ENCODE data around the gene CACNA2D1.
"Not testable (repeated sequence)": the region's sequence is repeated elsewhere in the genome, so short reads cannot be mapped to it uniquely, and the experiment has no call there.

CACNA2D1 gene

DNA sequence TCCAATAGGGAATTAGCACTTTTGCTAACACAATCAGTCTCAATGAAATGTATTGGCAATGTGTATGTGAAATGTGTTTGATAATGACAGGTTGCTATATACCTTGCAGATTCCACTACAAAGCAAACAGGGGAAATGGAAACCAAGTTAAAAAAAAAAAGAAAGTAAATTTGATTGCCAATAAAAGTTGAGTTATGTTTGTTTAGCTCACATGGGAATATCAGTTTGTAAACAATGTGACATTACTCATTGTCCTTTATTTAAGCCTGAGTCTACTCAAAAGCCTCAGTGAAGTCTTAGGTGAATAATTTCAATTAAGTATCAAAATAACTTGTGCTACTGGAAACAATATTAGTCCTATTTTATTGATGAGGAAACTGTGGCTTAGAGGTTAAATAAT lies 285.2 kb downstream of the CACNA2D1 start:
- DNase-seq: peak; percentile 72

DNA sequence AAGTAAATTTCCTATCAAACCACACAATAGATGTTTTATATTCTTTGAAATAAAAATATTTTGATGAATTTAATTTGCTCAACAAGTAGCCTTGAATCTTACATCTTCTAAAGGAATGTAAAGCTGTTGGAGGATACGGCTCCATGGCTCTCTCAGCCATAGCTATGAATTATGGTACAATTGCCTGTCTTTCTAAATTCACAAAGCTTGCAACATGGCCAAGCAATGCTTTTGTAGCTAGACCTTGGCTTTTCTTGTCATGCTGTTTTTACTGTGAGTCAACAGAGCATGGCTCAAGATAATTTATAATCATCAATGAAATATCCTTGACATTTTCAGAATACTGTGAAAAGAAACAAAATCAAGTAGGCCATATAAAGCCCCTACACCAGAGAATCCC lies 286.7 kb downstream of the CACNA2D1 start:
- DNase-seq: no peak

DNA sequence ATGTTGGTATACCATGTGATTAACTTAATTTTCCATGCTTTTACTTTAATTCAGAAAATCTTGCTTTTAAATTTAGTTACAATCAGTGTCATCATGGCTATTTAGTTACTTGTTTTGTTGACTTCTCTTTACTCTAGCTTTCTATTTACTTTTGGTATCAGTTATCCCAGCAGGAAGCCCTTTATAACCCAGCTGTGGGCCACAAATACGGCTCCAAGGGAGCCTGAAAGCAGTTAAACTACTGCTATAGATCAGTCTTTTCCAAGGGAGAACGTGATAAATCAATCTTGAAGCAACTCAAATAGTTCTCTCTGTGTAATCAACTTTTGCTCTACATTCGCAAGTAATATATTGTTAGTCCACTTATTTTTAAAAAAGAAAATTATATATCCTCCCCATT lies 287.4 kb downstream of the CACNA2D1 start:
- DNase-seq: peak; percentile 74

DNA sequence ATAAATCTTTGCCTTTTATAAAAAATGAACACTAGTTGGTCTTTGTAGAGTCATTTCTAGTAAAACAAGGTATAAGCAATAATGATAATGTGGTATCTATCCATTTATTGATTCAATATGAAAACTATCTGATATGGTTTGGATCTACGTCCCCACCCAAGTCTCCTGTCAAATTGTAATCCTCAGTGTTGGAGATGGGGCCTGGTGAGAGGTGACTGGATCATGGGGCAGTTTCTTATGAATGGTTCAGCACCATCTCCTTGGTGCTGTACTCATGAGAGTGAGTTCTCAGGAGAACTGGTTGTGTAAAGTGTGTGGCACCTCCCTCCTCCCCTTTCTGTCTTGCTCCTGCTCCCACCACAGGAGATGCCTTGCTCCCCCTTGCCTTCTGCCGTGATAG lies 288.8 kb downstream of the CACNA2D1 start:
- no peak for DNase-seq

DNA sequence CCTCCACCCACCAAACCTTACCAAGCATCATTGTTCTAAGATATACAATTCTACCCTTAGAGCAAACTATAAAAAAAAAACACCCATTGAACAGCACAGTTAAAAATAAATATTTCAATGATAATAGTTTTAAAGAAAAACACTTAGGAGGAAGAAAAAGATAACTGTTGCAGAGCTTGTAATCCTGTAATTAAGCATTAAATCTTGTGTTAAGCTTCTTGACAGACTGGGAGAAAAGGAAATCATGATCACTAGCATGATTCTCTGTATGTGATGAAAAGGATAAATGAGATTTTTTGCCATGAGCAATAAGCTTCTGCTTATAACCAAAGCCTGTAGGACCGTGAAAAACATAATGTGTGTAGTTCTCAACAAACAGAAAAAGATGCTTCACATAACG lies 289.8 kb downstream of the CACNA2D1 start:
- DNase-seq: no peak

DNA sequence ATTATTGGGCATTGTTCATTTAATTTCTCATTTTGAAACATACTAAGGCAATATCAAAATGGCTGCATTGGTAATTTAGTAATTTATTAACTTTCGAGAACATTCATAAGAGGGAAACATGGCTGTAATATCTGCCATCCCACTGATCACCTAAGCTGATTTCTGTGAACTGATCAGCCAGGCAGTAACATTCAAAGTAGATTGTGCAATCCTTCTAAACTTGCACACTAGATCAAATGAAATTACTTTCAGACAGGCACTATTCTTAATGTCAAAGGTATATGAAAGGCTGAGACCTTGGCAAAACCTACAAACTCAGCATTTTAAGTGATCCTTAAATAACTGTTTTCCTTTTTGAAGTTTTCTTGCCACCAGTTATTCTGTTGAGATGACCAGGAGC lies 290.7 kb downstream of the CACNA2D1 start:
- no peak for DNase-seq

DNA sequence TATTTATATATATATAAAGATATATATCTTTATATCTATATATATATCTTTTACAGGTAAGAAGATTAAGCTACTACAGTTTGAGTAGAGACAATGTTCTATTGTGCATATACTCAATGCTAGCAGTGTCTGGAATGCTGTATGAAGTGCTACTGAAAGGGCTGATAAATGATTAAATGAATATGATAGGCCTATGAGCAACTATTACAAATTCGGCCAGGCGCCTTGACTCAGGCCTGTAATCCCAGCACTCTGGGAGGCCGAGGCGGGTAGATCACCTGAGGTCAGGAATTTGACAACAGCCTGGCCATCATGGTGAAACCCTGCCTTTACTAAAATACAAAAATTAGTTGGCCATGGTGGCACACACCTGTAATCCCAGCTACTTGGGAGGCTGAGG lies 297.1 kb downstream of the CACNA2D1 start:
- DNase-seq: no peak

DNA sequence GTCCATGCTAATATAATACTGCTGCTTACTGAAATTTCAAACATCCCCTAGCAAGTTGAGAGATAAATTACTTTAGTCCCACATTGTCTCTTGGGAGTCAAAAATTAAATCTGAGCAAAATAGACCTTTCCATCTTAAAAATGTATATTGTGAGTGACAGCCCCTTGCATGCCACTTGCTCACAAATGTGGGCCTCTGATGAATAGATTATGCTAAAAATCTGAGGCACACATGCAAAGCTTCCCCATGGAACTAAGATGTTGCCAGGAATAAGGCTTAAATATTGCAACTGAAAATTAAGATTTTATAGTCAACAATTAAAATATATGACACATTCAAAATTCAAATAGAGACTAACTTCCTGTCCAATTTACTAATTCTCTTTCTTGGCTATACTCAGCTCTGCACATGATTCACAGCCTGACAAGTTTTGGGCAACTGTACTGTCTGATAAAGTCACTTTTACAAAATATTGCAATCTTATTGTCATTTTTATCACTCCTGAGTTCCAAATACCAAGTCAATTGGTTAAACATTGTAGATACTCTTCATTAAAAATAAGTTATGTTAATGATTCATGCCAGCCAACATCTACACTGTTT lies 301.2 kb downstream of the CACNA2D1 start:
- DNase-seq: no peak

DNA sequence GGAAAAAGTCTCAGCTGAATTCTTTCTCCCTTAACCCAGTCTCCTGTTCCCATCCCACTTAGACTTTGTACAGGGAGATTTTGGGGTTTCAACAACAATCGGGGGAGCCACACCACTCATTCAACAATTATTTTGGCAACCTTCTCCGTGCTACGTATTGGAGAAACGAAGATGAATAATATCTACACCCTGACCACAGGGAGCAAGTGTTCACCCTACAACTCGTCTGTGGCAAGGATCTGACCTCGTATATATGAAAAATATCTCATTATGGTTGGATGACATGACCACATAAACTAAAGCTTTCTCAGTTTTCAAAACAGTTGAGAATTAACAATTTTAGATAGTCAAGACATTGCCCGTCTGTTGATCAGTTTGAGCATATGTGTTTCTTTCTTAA lies 302.1 kb downstream of the CACNA2D1 start:
- DNase-seq: no peak

DNA sequence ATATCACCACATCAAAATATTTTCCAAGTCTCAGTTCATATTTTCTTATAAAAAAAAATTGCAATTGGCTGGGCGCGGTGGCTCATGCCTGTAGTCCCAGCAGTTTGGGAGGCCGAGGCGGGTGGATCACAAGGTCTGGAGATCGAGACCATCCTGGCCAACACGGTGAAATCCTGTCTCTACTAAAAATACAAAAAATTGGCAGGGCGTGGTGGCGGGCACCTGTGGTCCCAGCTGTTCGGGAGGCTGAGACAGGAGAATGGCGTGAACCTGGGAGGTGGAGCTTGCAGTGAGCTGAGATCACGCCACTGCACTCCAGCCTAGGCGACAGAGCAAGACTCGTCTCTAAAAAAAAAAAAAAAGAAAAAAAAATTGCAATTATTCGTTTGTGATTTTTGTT lies 303.0 kb downstream of the CACNA2D1 start:
- not testable (repeated sequence) for DNase-seq

DNA sequence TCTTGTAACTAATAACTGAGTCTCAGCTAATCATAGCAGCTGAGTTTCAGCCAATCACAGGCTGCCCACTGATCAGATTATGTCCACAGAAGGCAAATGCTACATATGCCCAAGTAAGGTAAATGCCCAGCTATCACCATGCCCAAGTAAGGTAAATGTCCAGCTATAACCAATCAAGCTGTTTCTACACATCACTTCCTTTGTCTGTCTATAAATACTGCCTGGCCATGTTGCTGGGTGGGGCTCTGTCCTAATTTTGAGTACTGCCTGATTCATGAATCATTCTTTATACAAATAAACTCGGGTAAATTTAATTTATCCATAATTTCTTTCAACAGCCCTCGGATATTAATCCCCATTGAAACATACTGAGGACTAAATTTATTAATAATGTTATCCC lies 312.4 kb downstream of the CACNA2D1 start:
- no peak for DNase-seq

DNA sequence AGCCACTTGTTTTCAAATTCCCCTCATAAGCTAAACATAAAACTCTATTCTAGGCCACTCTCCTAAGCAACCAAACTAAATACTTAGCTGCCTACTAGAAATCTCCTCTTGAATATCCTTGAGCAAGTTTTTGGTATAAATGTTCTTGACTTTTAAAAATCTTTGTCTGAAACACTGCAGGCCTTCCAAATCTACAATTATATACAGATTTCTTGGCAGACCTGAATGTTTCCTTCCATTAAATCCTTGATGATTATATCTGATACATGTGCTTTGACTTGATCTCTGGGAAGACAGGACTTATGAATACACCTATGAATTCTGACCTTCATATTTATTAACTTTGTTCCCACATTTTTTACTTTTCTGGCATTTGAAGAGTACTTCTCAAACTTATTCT lies 314.5 kb downstream of the CACNA2D1 start:
- DNase-seq: no peak

DNA sequence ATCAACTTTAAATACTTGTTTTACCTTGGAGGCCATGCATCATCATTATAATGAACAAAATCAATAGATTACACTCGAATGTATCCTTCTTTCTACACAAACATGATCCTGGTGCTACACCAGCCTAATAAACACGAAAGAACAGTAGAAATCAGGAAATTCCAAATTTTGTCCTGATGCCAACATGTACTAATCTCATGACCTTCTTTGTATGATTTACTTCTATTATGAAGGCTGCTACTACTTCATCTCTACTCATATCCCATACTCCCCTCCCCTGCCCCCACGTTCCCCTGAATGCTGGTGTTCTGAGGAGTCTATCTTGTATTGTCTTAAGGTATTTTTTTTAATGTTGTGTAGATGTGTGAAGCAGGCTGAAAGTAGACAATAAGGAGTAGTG lies 315.0 kb downstream of the CACNA2D1 start:
- DNase-seq: no peak

DNA sequence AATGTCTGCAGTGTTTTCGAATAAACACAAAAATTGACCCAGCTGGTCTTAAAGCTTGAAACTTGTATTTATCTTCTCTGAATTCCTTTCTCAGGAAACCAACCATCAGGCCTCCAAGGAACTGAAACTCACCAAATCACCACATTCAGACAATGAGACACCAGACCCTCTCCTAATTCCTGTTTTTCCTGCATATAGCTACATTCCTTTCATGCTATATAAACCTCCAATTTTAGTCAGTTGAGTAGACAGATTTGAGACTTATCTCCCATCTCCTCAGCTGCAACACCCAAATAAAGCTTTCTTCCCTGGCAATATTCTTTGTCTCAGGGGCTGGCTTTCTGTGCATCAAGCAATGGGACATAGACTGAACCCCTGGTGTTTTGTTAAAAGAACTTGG lies 317.0 kb downstream of the CACNA2D1 start:
- no peak for DNase-seq

DNA sequence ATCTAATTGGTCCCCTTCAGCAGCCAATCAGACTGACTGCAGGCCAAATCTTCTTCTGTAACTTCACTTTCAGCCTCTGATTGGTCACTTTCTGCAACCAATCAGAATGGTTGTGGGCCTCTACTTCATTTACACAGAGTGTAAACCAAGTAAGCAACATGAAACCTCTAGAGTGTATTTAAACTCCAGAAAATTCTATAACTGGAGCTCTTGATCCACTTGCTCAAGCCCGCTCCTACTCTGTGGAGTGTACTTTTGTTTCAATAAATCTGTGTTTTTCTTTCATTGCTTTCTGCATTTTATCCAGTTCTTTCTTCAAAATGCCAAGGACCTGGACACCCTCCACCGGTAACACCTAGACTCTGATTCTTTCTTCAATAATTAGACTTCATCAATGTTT lies 319.1 kb downstream of the CACNA2D1 start:
- DNase-seq: no peak

DNA sequence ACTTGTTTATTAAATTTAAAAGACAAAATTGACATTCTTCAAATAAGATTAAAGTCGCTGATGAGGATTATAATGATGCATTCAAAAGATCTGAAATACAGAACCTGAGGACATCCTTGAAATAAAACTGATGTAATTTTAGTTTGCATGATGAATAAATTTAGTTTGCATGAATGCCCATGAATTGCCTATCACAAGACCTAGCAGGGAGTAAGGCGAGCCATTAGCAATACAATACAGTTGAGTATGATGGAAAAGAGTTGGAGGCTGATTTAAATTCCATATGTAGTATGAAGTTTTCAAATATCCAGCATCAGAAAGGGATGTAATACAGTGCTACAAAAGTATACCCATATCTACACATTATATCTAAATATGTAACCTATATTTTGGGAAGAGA lies 321.3 kb downstream of the CACNA2D1 start:
- no peak for DNase-seq

DNA sequence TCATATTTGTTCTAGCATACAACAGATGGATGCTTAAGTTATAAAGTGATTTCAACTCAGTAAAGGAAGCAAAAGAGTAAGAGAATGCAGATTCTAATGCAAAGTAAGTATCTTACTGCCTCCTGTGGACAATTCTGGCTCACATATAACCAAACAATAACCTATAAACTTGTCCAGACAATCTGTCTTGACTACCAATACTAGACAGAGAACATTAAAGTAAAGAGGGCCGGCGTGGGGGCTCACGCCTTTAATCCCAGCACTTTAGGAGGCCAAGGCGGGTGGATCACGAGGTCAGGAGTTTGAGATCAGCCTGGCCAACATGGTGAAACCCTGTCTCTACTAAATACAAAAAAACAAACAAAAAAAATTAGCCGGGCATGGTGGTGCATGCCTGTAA lies 329.3 kb downstream of the CACNA2D1 start:
- DNase-seq: no peak

DNA sequence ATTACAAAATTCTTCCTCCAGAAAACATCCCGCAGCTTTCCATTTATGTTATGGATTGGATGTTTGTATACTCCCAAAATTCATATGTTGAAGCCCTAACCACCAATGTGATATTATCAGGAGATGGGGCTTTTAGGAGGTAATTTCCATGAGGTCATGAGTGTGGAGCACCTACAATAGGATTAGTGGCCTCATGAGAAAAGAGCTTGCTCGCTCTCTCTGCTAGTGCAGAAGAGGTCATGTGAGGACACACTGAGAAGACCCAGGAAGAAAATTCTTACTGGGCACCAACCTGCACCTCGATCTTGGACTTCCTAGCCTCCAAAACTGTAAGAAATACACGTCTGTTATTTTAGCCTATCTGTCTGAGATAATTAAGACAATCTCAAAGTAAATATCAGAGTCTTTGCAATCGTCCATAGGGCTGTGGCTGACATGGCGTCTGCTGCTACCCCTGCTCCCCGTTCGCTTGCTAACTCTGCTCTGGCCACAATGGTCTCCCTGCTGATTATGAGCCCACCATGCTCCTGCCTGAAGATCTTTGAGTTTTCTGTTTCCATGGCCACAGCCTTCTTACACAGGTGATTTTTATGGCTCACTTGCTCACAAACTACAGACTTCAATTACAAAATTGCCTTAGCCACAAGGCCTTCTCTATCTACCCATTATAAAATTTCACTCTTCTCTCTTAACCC lies 333.3 kb downstream of the CACNA2D1 start:
- no peak for DNase-seq

DNA sequence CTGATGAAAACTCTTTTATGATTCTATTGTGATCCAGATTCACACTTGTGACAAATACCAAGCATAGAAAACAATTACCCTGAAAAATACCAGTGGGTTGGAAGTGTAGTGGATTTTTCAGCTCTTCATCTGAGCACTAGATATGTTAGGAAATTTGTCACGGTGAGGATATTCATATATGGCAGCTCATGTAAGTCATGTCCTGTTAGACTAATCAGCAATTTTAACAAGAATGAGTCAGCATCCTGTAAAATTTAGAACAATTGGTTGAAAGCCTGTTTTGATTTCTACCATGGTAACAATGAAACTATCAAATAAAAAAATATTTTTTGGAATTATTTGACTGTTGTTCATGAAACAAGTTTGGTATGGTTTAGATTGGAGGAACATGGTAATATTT lies 334.3 kb downstream of the CACNA2D1 start:
- DNase-seq: no peak

DNA sequence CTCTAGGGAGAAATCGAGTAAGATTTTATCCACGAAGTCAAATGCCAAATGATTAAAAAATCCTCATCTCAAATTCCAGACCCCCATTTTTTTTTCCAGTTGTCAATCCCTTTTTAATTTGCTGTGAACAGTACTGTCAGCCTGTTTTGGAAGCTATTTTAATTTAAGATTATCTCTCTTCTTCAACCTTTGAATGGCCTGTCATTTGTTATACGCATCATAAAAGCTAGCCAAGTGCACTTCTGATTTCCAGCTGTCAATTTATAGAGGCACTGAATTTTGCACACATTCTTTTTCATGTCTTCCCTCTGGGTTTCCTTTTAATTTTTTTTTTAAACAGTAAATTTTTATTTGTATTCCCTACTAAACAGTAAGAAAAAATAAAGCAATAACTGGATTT lies 337.4 kb downstream of the CACNA2D1 start:
- no peak for DNase-seq

DNA sequence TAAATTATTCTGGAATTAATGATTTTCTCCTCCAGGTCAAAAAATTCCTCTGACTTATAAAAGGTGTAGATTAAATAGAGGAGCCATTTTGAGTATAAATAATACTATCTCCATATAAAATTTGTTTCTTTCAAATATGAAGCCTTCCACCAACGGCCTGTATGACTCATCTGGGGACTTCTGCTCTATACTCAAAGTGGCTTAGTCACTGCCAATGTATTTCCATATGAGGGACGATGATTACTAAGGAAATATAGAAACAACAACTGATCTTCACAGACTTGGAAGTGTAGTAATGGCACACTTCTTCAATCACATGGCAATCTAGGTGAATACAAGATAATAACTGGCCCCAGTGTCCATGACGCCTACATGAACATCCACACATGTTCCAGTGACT lies 338.1 kb downstream of the CACNA2D1 start:
- DNase-seq: no peak

DNA sequence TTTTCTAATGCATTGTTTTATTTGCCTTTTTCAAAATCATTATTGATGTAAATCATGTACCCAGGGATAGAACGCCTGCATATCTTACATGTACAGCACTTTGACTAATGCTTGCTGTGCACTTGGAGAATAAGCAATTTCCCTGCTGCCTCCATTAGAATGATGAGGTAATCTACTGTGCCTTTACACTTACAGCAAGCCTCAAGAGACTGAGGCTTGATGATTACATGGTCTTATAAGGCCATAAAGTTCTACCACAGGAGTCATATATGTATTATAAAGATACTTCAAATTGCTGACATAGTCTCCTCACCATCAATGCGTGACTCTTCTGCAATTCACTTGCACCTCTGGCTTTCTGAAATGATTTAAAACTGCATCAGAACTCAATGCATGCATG lies 345.2 kb downstream of the CACNA2D1 start:
- no peak for DNase-seq

DNA sequence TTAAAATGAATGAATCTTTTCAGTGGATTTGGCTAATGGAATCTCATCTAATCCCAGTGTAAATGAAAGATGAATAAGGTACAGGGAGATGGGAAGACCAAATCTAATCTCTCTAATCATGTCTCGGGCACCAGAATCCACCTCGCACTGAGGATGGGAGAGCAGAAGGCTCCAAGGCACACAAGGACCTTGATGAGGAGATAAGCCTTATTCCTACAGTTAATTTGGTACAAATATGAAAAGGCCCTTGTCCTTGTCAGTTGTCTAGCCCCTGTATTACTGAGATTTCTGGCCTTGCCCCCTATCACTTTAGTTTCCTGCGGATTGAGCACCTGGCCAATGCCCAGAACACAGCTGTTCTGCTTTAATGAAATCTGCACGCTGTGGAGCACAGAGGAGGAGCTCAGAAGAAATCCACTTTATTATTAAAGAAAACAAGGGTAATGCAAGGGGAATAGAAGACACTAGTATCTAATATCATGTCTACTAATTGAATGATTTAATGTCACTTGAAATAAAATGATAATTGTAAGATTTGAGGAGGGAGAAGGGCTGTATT lies 352.4 kb downstream of the CACNA2D1 start:
- no peak for DNase-seq

DNA sequence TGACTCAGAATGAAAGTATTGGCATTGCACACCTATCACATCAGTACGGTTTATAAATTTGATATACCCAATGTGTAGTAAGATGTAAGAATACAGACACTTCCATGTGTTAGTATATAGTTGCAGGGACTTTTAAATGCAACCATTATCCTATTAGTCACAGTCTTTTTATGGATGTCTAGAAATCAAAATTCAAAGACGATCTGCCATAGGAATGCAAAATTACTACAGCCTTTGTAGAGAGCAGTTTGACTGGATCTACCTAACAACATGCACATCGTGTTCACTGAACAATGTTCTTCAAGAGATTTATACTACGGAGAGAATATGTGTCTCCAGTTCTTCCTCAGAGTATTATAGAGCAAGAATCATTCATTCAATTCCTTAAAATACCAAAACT lies 356.5 kb downstream of the CACNA2D1 start:
- DNase-seq: no peak

DNA sequence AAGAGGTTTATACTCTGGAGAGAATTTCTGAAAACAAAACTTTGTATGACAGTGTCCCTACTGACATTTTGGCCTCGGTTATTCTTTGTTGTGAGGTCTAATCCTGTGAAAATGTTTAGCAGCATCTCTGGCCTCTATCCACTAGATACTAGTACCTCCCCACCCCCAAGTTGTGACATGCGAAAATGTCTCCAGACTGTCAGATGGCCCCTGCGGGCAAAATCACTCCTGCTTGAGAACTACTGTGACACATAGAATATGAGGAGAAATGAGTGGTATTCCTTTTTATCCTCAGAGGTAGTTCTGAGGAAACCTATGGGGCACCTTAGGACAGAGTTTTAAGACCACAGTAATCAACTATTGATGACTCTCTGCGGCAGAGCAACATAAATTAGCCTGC lies 358.5 kb downstream of the CACNA2D1 start:
- DNase-seq: no peak
